IMR-90 (cell line): Measurements from ENCODE around the gene FEN1. TPM values are rescaled to one million over a fixed set of nuclear protein-coding genes. Genes with fewer than 3 reads are reported as not detected.

Experiments
- ATAC-seq: fragments of 200-7000 bp; cut with Tn5 transposase; 2 replicates; pipeline ENCODE4 v1.9.1; 2020; ENCODE audit warnings: low read depth, mild to moderate bottlenecking, moderate library complexity
- BruUV-seq: library from RNA; stranded (reverse); fragments of 400-500 nt; replicated peaks from 2 replicates; lab custom pipeline; 2021; lab: Mats Ljungman, UMichigan
- CTCF ChIA-PET: fragments of 300-600 bp; formaldehyde crosslinking; extraction: SDS; loops from one replicate; lab custom pipeline; 2021; ENCODE audit warnings: antibody characterized with exemption; lab: Yijun Ruan, JAX
- POLR2A ChIA-PET: fragments of 300-600 bp; sonication (Branson Sonifier 250); formaldehyde crosslinking; loops from one replicate; lab custom pipeline; 2022; ENCODE audit warnings: antibody characterized with exemption; ENCODE audit not compliant: unreplicated experiment; lab: Charles Lee
- DNase-seq: peaks from one replicate; pipeline ENCODE4 v3.0.0; 2013
- H2AFZ ChIP-seq: replicated peaks from 2 replicates; pipeline ENCODE3; 2013; ENCODE audit warnings: low read length, mild to moderate bottlenecking; ENCODE audit not compliant: poor library complexity
- H2AK5ac ChIP-seq: 2 replicates; pipeline ENCODE4 v1.6.1; 2013; ENCODE audit warnings: low read depth, low read length, inconsistent platforms
- H2AK9ac ChIP-seq: replicated peaks from 2 replicates; pipeline ENCODE3; 2013; ENCODE audit warnings: mild to moderate bottlenecking, low read depth, low read length, moderate library complexity; ENCODE audit not compliant: poor library complexity
- H2BK120ac ChIP-seq: 2 replicates; pipeline ENCODE4 v1.6.1; 2013; ENCODE audit warnings: low read depth, low read length, inconsistent platforms
- H2BK15ac ChIP-seq: 3 replicates; pipeline ENCODE4 v1.6.1; 2013; ENCODE audit warnings: low read depth, low read length, inconsistent platforms
- H2BK20ac ChIP-seq: 2 replicates; pipeline ENCODE4 v1.6.1; 2013; ENCODE audit warnings: low read depth, mild to moderate bottlenecking, inconsistent platforms, low read length, moderate library complexity
- H2BK5ac ChIP-seq: 2 replicates; pipeline ENCODE4 v1.6.1; 2013; ENCODE audit warnings: mild to moderate bottlenecking, low read depth, low read length, inconsistent platforms; ENCODE audit not compliant: poor library complexity, severe bottlenecking
- H3K14ac ChIP-seq: replicated peaks from 2 replicates; pipeline ENCODE4 v1.6.1; 2013; ENCODE audit warnings: low read depth, low read length, inconsistent platforms
- H3K18ac ChIP-seq: 2 replicates; pipeline ENCODE4 v1.6.1; 2013; ENCODE audit warnings: low read depth, low read length, control low read depth
- H3K23ac ChIP-seq: 2 replicates; pipeline ENCODE4 v1.6.1; 2013; ENCODE audit warnings: low read depth, low read length, inconsistent platforms
- H3K27ac ChIP-seq: 2 replicates; pipeline ENCODE4 v1.5.1; 2013; ENCODE audit warnings: mild to moderate bottlenecking, control low read depth, low read length; ENCODE audit not compliant: insufficient read depth
- H3K27me3 ChIP-seq: 2 replicates; pipeline ENCODE4 v1.6.1; 2013; ENCODE audit warnings: low read length; ENCODE audit not compliant: control insufficient read depth, insufficient read depth
- H3K36me3 ChIP-seq: 2 replicates; pipeline ENCODE4 v1.6.1; 2013; ENCODE audit warnings: low read length, mixed read lengths; ENCODE audit not compliant: control insufficient read depth, insufficient read depth
- H3K4ac ChIP-seq: 2 replicates; pipeline ENCODE4 v1.6.1; 2013; ENCODE audit warnings: low read depth, low read length, inconsistent platforms
- H3K4me1 ChIP-seq: 2 replicates; pipeline ENCODE4 v1.6.1; 2013; ENCODE audit warnings: low read length, mixed read lengths; ENCODE audit not compliant: control insufficient read depth, insufficient read depth
- H3K4me2 ChIP-seq: 2 replicates; pipeline ENCODE4 v1.6.1; 2013; ENCODE audit warnings: low read depth, mild to moderate bottlenecking, control low read depth, low read length, moderate library complexity
- H3K4me3 ChIP-seq: 2 replicates; pipeline ENCODE4 v1.5.1; 2013; ENCODE audit warnings: low read depth, mild to moderate bottlenecking, control low read depth, low read length, moderate library complexity; ENCODE audit not compliant: insufficient read depth
- H3K56ac ChIP-seq: 2 replicates; pipeline ENCODE4 v1.6.1; 2013; ENCODE audit warnings: low read length, inconsistent platforms; ENCODE audit not compliant: insufficient read depth; ENCODE audit errors: extremely low read depth
- H3K79me1 ChIP-seq, 2 experiments: 2 replicates each; pipeline ENCODE4 v1.6.1; 2013; ENCODE audit warnings: low read length in 2 of 2, inconsistent platforms in 1 of 2, low read depth in 1 of 2
- H3K9ac ChIP-seq: 2 replicates; pipeline ENCODE4 v1.6.1; 2013; ENCODE audit warnings: low read depth, low read length, control low read depth
- H3K9me1 ChIP-seq: 2 replicates; pipeline ENCODE4 v1.6.1; 2013; ENCODE audit warnings: low read length, inconsistent platforms; ENCODE audit not compliant: insufficient read depth
- H3K9me3 ChIP-seq: 2 replicates; pipeline ENCODE4 v1.6.1; 2013; ENCODE audit warnings: low read length; ENCODE audit not compliant: control insufficient read depth, insufficient read depth
- H4K20me1 ChIP-seq: 2 replicates; pipeline ENCODE4 v1.6.1; 2013; ENCODE audit warnings: low read length, inconsistent platforms; ENCODE audit not compliant: insufficient read depth
- H4K5ac ChIP-seq: 2 replicates; pipeline ENCODE4 v1.6.1; 2013; ENCODE audit warnings: mild to moderate bottlenecking, low read depth, low read length, control low read depth
- H4K8ac ChIP-seq, 2 experiments: 2 replicates each; pipeline ENCODE4 v1.6.1; 2013; ENCODE audit warnings: low read depth in 2 of 2, low read length in 2 of 2, control low read depth in 1 of 2, inconsistent platforms in 1 of 2
- H4K91ac ChIP-seq: 2 replicates; pipeline ENCODE4 v1.6.1; 2013; ENCODE audit warnings: low read depth, low read length, inconsistent platforms; ENCODE audit not compliant: insufficient read depth
- BHLHE40 ChIP-seq: fragments of 150-350 bp; IDR thresholded peaks from 2 replicates; pipeline ENCODE4 v1.6.1; 2016; ENCODE audit warnings: mild to moderate bottlenecking, low read depth, low read length
- CEBPB ChIP-seq: IDR thresholded peaks from 2 replicates; pipeline ENCODE4 v1.6.1; 2012; ENCODE audit warnings: low read depth, low read length, improper control_type of control experiment
- CHD1 ChIP-seq: IDR thresholded peaks from 2 replicates; pipeline ENCODE4 v1.6.1; 2012; ENCODE audit warnings: low read depth, low read length, improper control_type of control experiment
- FOS ChIP-seq: fragments of 150-350 bp; IDR thresholded peaks from 2 replicates; pipeline ENCODE4 v1.6.1; 2016; ENCODE audit warnings: low read depth, low read length
- MAFK ChIP-seq: IDR thresholded peaks from 2 replicates; pipeline ENCODE4 v1.6.1; 2012; ENCODE audit warnings: low read depth, low read length, improper control_type of control experiment
- MAZ ChIP-seq: IDR thresholded peaks from 2 replicates; pipeline ENCODE4 v1.6.1; 2012; ENCODE audit warnings: low read depth, mild to moderate bottlenecking, low read length, improper control_type of control experiment, moderate library complexity, borderline replicate concordance
- MXI1 ChIP-seq: IDR thresholded peaks from 2 replicates; pipeline ENCODE4 v1.6.1; 2012; ENCODE audit warnings: low read depth, mild to moderate bottlenecking, low read length, moderate library complexity, borderline replicate concordance
- NFE2L2 ChIP-seq: fragments of 150-350 bp; IDR thresholded peaks from 2 replicates; pipeline ENCODE4 v1.6.1; 2016; ENCODE audit warnings: low read depth, mild to moderate bottlenecking, low read length
- POLR2A ChIP-seq: IDR thresholded peaks from 2 replicates; pipeline ENCODE4 v1.6.1; 2012; ENCODE audit warnings: mild to moderate bottlenecking, low read depth, low read length
- RAD21 ChIP-seq: IDR thresholded peaks from 2 replicates; pipeline ENCODE4 v1.6.1; 2012; ENCODE audit warnings: low read length, improper control_type of control experiment
- RCOR1 ChIP-seq: IDR thresholded peaks from 2 replicates; pipeline ENCODE4 v1.6.1; 2012; ENCODE audit warnings: mild to moderate bottlenecking, low read length, improper control_type of control experiment; ENCODE audit not compliant: insufficient replicate concordance
- RFX5 ChIP-seq: IDR thresholded peaks from 2 replicates; pipeline ENCODE4 v1.8.0; 2012; ENCODE audit warnings: low read depth, mild to moderate bottlenecking, low read length, moderate library complexity
- SMC3 ChIP-seq: fragments of 150-350 bp; IDR thresholded peaks from 2 replicates; pipeline ENCODE4 v1.6.1; 2016; ENCODE audit warnings: low read depth, mild to moderate bottlenecking, antibody characterized with exemption, low read length, moderate library complexity
- USF2 ChIP-seq: fragments of 150-350 bp; IDR thresholded peaks from 2 replicates; pipeline ENCODE4 v1.6.1; 2017; ENCODE audit warnings: mild to moderate bottlenecking, antibody characterized with exemption, low read length, low read depth
- WGBS, 2 experiments: methylation state at CpG; one replicate each; pipeline versions ENCODE4 v1.1.5 to v1.1.7; 2013; ENCODE audit warnings: missing lambda C conversion rate in 2 of 2; ENCODE audit not compliant: insufficient read length in 1 of 2; ENCODE audit errors: extremely low coverage in 2 of 2; 5-methylcytosine and 5-hydroxymethylcytosine counted together
- dilution Hi-C: fragments of 300-500 bp; cut with HindIII; formaldehyde crosslinking; loops from one replicate; pipeline ENCODE4 v1.14.3; 2018; ENCODE audit warnings: low sequenced_read_pairs; ENCODE audit not compliant: unreplicated experiment
- in situ Hi-C: fragments of 300-500 bp; cut with MboI; formaldehyde crosslinking; loops from 3 replicates; pipeline ENCODE4 v1.14.3; 2019; ENCODE audit warnings: low sequenced_read_pairs, inconsistent platforms, mixed read lengths
- intact Hi-C: fragments of 100-400 bp; cut with micrococcal nuclease; formaldehyde crosslinking; loops from 2 replicates; pipeline ENCODE4 v1.10.0; 2022
- polyA plus RNA-seq, 3 experiments: library from polyadenylated mRNA; depleted of rRNA; stranded (reverse); fragments of >200 nt; gene quantifications; 2 replicates each; pipeline ENCODE4 v1.2.3, GENCODE V29; 2012; ENCODE audit warnings: low replicate concordance in 1 of 3
- total RNA-seq: library from RNA; depleted of rRNA; stranded (reverse); fragments of >200 nt; gene quantifications from 2 replicates; pipeline ENCODE4 v1.2.3, GENCODE V29; 2012
- TF ChIP-seq, protein P1 (sequence below): fragments of 150-350 bp; IDR thresholded peaks from 2 replicates; pipeline ENCODE4 v1.6.1; 2016; ENCODE audit warnings: low read depth, mild to moderate bottlenecking, low read length, moderate library complexity, borderline replicate concordance
- TF ChIP-seq, protein P2 (sequence below): conservative IDR thresholded peaks from 2 replicates; pipeline ENCODE4 v1.5.1; 2012; ENCODE audit warnings: mild to moderate bottlenecking, low read depth, low read length, improper control_type of control experiment

FEN1 gene
- total and polyA plus RNA-seq, 2 of the 4 experiments (the other 2 are of a cell fraction) = 23.0 to 41.9 TPM

GRCh38 chr11:61764606-61765260 lies 28.0 kb upstream of the FEN1 start:
- peak overlapping the region; percentile 85 for H2AK9ac ChIP-seq
- ATAC-seq (no peak), DNase-seq (no peak)
- H3K27ac ChIP-seq = no peak overlapping the region
- H4K5ac ChIP-seq = no peak overlapping the region
- POLR2A ChIA-PET = no interaction called here
- no peak overlapping the region for H2BK20ac ChIP-seq
- dilution Hi-C loops = no loop called here
- no peak overlapping the region for H3K4ac ChIP-seq
- H4K20me1 ChIP-seq = no peaks in the 10 kb centered on the region
- WGBS, 2 experiments = 46% methylated on average over 13 of the region's 22 CpGs; no CpG with 5 or more reads in 1 of the 2 experiments
- TF ChIP-seq, protein P1, sequence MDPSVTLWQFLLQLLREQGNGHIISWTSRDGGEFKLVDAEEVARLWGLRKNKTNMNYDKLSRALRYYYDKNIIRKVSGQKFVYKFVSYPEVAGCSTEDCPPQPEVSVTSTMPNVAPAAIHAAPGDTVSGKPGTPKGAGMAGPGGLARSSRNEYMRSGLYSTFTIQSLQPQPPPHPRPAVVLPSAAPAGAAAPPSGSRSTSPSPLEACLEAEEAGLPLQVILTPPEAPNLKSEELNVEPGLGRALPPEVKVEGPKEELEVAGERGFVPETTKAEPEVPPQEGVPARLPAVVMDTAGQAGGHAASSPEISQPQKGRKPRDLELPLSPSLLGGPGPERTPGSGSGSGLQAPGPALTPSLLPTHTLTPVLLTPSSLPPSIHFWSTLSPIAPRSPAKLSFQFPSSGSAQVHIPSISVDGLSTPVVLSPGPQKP = no peak
- TF ChIP-seq POLR2A (no peak), FOS (no peak), RAD21 (no peak), MAFK (no peak), MAZ (no peak), RFX5 (no peak), NFE2L2 (no peak), CHD1 (no peak), CEBPB (no peak), RCOR1 (no peak), BHLHE40 (no peak), SMC3 (no peak), USF2 (no peak), MXI1 (no peak)
- TF ChIP-seq, protein P2, sequence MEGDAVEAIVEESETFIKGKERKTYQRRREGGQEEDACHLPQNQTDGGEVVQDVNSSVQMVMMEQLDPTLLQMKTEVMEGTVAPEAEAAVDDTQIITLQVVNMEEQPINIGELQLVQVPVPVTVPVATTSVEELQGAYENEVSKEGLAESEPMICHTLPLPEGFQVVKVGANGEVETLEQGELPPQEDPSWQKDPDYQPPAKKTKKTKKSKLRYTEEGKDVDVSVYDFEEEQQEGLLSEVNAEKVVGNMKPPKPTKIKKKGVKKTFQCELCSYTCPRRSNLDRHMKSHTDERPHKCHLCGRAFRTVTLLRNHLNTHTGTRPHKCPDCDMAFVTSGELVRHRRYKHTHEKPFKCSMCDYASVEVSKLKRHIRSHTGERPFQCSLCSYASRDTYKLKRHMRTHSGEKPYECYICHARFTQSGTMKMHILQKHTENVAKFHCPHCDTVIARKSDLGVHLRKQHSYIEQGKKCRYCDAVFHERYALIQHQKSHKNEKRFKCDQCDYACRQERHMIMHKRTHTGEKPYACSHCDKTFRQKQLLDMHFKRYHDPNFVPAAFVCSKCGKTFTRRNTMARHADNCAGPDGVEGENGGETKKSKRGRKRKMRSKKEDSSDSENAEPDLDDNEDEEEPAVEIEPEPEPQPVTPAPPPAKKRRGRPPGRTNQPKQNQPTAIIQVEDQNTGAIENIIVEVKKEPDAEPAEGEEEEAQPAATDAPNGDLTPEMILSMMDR = no peak
- no peak overlapping the region for H3K14ac ChIP-seq
- no peaks in the 10 kb centered on the region; the same call in 1 of the 2 replicates for H3K27me3 ChIP-seq
- no peak overlapping the region for H3K56ac ChIP-seq
- no peaks in the 10 kb centered on the region for H3K36me3 ChIP-seq
- peaks cover 7% of the 10 kb centered on the region for H3K4me1 ChIP-seq
- H2BK120ac ChIP-seq = no peak overlapping the region
- intact Hi-C loops = no loop called here
- H2AFZ ChIP-seq = peak overlapping the region; percentile 1
- no peak overlapping the region for H3K18ac ChIP-seq
- H3K79me1 ChIP-seq = no peaks in the 10 kb centered on the region; a peak in 1 of 4 replicates
- in situ Hi-C loops = no loop called here
- BruUV-seq = no TSS peak
- H3K4me2 ChIP-seq = no peak overlapping the region
- no peaks in the 10 kb centered on the region for H3K9me1 ChIP-seq
- H4K8ac ChIP-seq = no peak overlapping the region
- no peak overlapping the region for H3K23ac ChIP-seq
- H2BK5ac ChIP-seq = no peak overlapping the region
- CTCF ChIA-PET = interaction anchor here (1.0 kb wide), 1 partner anchor 17 kb away, joined by 3 read pairs; no protein-coding TSS in a partner anchor
- H3K9ac ChIP-seq = no peak overlapping the region
- no peak overlapping the region; the same call in 1 of the 2 replicates for H2AK5ac ChIP-seq
- no peak overlapping the region for H3K4me3 ChIP-seq
- no peak overlapping the region for H4K91ac ChIP-seq
- H3K9me3 ChIP-seq = no peaks in the 10 kb centered on the region
- H2BK15ac ChIP-seq = no peak overlapping the region
